Measurements from ENCODE around the gene PPP2CA. TPM values are rescaled to one million over a fixed set of nuclear protein-coding genes. Genes with fewer than 3 reads are reported as not detected.

Gene PPP2CA
- total RNA-seq, 2 experiments from 2014 or later, result 132 to 178 TPM

DNA sequence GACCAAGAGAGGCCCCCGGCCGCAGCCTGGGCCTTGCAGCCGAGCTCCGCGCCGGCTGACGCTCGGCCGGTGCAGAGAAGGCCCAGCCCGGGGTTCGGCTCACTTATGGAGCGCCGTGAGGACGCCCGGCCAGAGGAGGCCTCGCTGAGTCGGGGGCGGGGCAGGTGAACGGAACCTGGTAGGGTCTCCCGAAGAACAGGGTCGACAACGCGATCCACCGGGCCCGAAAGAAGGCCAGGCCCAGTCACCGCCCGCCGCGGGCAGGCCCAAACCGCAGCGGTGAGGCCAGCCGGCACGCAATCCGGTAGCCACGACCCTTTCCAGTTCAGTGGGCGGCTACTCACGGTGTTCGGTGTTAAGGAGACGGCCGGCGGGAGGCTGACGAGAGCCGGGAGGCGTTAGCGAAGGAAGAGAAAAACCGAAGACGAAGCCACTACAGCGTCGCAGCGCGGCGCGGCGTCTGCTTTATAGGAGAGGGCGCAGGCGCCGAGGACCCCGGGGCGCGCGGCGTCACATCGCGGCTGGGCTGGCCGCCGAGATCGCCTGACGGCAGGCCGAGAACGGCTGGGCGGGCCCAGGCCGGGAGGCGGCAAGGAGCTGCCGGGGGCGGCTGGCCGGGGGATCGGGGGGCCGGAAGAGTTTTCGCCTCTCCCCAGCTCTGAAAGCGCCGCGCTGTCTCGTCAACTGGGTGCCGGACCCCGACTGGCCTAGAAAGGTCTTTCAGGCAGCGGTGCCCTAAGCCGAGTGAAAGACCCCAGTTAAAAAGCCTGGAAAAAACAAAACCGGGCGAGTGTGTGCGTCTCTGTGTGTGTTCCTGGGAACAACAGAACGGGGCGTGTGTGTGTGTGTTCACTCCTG is 49.1 kb downstream of the PPP2CA start, which contains the start of gene SKP1:
SKP1 (minus strand) TSS at position 440 of the 858 bp plus-strand sequence. CDS start 2,928 bp downstream, outside the sequence.
- Histone ChIP-seq H3K4me1 (ENCODE audit: insufficient read depth, low read length, poor library complexity, severe bottlenecking) (peaks cover 23% of the 10 kb centered on the region), H4K20me1 (ENCODE audit: insufficient read depth, low read length) (peaks cover 25% of the 10 kb centered on the region), H3K9me2 (ENCODE audit: insufficient read depth, low read length) (no peaks in the 10 kb centered on the region), H3K36me3 (ENCODE audit: insufficient read depth, low read length) (peaks cover 25% of the 10 kb centered on the region), H3K4me3 (ENCODE audit: low read depth, low read length, poor library complexity, severe bottlenecking) (peak within 1 kb of the TSS; percentile 89), H3K9me3 (ENCODE audit: low read length) (no peaks in the 10 kb centered on the region), H3K4me2 (ENCODE audit: low read length) (peak within 1 kb of the TSS; percentile 96), H2AFZ (ENCODE audit: low read length) (peak within 1 kb of the TSS; percentile 76), H3K27ac (ENCODE audit: low read depth, low read length, poor library complexity, severe bottlenecking) (peak within 1 kb of the TSS; percentile 75), H3K79me2 (ENCODE audit: insufficient read depth, low read depth, low read length) (peaks cover 37% of the 10 kb centered on the region)
- intact Hi-C loops (cut with micrococcal nuclease; ENCODE audit: unreplicated experiment), result loop anchor here (2.0 kb wide), 3 partner anchors 50 to 350 kb away; partner anchors contain the start of genes PPP2CA and UBE2B
- no peak for TF ChIP-seq EZH2phosphoT487 (IDR thresholded peaks at IDR 0.05; ENCODE audit: borderline replicate concordance, low read depth, low read length)
- TF ChIP-seq, protein P1, sequence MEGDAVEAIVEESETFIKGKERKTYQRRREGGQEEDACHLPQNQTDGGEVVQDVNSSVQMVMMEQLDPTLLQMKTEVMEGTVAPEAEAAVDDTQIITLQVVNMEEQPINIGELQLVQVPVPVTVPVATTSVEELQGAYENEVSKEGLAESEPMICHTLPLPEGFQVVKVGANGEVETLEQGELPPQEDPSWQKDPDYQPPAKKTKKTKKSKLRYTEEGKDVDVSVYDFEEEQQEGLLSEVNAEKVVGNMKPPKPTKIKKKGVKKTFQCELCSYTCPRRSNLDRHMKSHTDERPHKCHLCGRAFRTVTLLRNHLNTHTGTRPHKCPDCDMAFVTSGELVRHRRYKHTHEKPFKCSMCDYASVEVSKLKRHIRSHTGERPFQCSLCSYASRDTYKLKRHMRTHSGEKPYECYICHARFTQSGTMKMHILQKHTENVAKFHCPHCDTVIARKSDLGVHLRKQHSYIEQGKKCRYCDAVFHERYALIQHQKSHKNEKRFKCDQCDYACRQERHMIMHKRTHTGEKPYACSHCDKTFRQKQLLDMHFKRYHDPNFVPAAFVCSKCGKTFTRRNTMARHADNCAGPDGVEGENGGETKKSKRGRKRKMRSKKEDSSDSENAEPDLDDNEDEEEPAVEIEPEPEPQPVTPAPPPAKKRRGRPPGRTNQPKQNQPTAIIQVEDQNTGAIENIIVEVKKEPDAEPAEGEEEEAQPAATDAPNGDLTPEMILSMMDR (conservative IDR thresholded peaks at IDR 0.05; ENCODE audit: low read length), result no peak
- peak; percentile 89 for DNase-seq (ENCODE audit: low spot score)
- no TSS peak for BruUV-seq (replicated peaks)
- POLR2A ChIA-PET, result interaction anchor here (0.5 to 3.3 kb wide), 17 partner anchors 11 to 725 kb away, joined by 3 to 22 read pairs (median 4); partner anchors contain the start of genes PPP2CA and UBE2B
- CTCF ChIA-PET (ENCODE audit: unreplicated experiment), result interaction anchor here (0.6 kb wide), 1 partner anchor 112 kb away, joined by 3 read pairs; no protein-coding TSS in a partner anchor

DNA sequence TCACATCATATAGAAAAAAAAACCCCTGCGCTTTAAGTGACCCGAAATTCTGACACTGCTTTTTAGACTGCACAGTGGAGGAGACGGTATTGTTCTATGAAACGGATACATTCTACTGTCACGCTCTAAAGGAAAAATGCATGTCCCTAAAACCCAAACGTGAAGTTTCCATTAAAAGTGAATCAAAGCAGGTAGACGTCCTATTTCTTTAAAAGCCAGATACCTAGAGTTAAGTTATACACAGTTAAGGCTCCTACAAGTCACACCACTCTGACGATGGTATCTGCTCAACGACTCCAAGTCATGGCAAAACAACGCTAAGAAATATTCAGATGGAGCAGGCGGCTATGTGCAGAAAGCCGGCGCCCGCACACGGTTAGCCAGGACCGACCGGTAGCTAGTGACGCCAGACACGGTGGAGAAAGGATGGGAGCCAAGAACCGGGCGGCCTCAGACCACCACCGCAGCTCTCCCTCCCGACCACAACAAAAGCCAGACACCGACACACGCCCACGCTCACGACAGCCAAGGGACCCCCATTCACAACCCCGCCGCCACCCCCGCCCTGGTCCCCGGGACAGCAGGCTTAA is 49.9 kb downstream of the PPP2CA start:
- peak overlapping the region; percentile 89 for H3K4me3 ChIP-seq (ENCODE audit: low read depth, low read length, poor library complexity, severe bottlenecking)
- peaks cover 43% of the 10 kb centered on the region for H3K79me2 ChIP-seq (ENCODE audit: insufficient read depth, low read depth, low read length)
- TF ChIP-seq EZH2phosphoT487 (IDR thresholded peaks at IDR 0.05; ENCODE audit: borderline replicate concordance, low read depth, low read length), result no peak
- TF ChIP-seq, protein P1 (conservative IDR thresholded peaks at IDR 0.05; ENCODE audit: low read length), result 0 out of 2 replicates have a peak, but pooled peaks have one; percentile 7
- peaks cover 25% of the 10 kb centered on the region for H4K20me1 ChIP-seq (ENCODE audit: insufficient read depth, low read length)
- peak overlapping the region; percentile 96 for H3K4me2 ChIP-seq (ENCODE audit: low read length)
- H2AFZ ChIP-seq (ENCODE audit: low read length), result no peak overlapping the region; the same call in 1 of the 2 replicates
- ChIA-PET CTCF (ENCODE audit: unreplicated experiment) (no interaction called here), POLR2A (interaction anchor here (0.5 to 3.3 kb wide), 9 partner anchors 11 to 543 kb away, joined by 3 to 22 read pairs (median 5); partner anchors contain the start of gene PPP2CA)
- peaks cover 23% of the 10 kb centered on the region for H3K4me1 ChIP-seq (ENCODE audit: insufficient read depth, low read length, poor library complexity, severe bottlenecking)
- H3K36me3 ChIP-seq (ENCODE audit: insufficient read depth, low read length), result peaks cover 32% of the 10 kb centered on the region
- H3K9me2 ChIP-seq (ENCODE audit: insufficient read depth, low read length), result no peaks in the 10 kb centered on the region
- DNase-seq (ENCODE audit: low spot score), result peak; percentile 60
- no peaks in the 10 kb centered on the region for H3K9me3 ChIP-seq (ENCODE audit: low read length)
- intact Hi-C loops (cut with micrococcal nuclease; ENCODE audit: unreplicated experiment), result loop anchor here (2.0 kb wide), 3 partner anchors 51 to 351 kb away; partner anchors contain the start of genes PPP2CA and UBE2B
- BruUV-seq (replicated peaks), result no TSS peak
- H3K27ac ChIP-seq (ENCODE audit: low read depth, low read length, poor library complexity, severe bottlenecking), result peak overlapping the region; percentile 75
